H9 (cell line): Measurements from ENCODE around the gene IGF1R. TPM values are rescaled to one million over a fixed set of nuclear protein-coding genes. Genes with fewer than 3 reads are reported as not detected.
A peak's percentile ranks its signal among the peaks of the same experiment; 100 is the strongest.

Experiments
- DNase-seq: peaks from one replicate; pipeline ENCODE4 v3.0.0-alpha.2; 2017
- H2AFZ ChIP-seq: one replicate; pipeline ENCODE4 v1.6.1; 2013; ENCODE audit warnings: mild to moderate bottlenecking, low read length, control low read depth, moderate library complexity
- H2AK5ac ChIP-seq: 2 replicates; pipeline ENCODE4 v1.6.1; 2013; ENCODE audit warnings: low read length, control low read depth, mixed read lengths; ENCODE audit not compliant: insufficient read length
- H2BK120ac ChIP-seq: one replicate; pipeline ENCODE4 v1.6.1; 2013; ENCODE audit warnings: low read depth, mild to moderate bottlenecking, low read length, control low read depth, inconsistent platforms; ENCODE audit not compliant: poor library complexity, severe bottlenecking
- H2BK12ac ChIP-seq: 2 replicates; pipeline ENCODE4 v1.6.1; 2013; ENCODE audit warnings: low read length, control low read depth, mixed read lengths, low read depth; ENCODE audit not compliant: insufficient read length
- H2BK15ac ChIP-seq: 2 replicates; pipeline ENCODE4 v1.6.1; 2013; ENCODE audit warnings: low read depth, low read length, control low read depth
- H2BK20ac ChIP-seq: one replicate; pipeline ENCODE4 v1.6.1; 2013; ENCODE audit warnings: low read depth, mild to moderate bottlenecking, low read length, control low read depth, inconsistent platforms; ENCODE audit not compliant: poor library complexity, severe bottlenecking
- H2BK5ac ChIP-seq: 2 replicates; pipeline ENCODE4 v1.6.1; 2013; ENCODE audit warnings: low read length, control low read depth, mixed read lengths; ENCODE audit not compliant: insufficient read length
- H3K14ac ChIP-seq: 2 replicates; pipeline ENCODE4 v1.6.1; 2013; ENCODE audit warnings: low read length, control low read depth; ENCODE audit not compliant: insufficient read depth
- H3K18ac ChIP-seq: 2 replicates; pipeline ENCODE4 v1.6.1; 2013; ENCODE audit warnings: low read depth, mild to moderate bottlenecking, mixed read lengths, low read length, control low read depth; ENCODE audit not compliant: insufficient read length
- H3K23ac ChIP-seq: 2 replicates; pipeline ENCODE4 v1.6.1; 2013; ENCODE audit warnings: low read length, control low read depth, mixed read lengths, low read depth; ENCODE audit not compliant: insufficient read length
- H3K23me2 ChIP-seq: 2 replicates; pipeline ENCODE4 v1.6.1; 2013; ENCODE audit warnings: low read depth, mild to moderate bottlenecking, mixed read lengths, low read length, control low read depth; ENCODE audit not compliant: insufficient read length, poor library complexity, severe bottlenecking
- H3K27ac ChIP-seq: 2 replicates; pipeline ENCODE4 v1.5.1; 2013; ENCODE audit warnings: low read length, control low read depth, mixed read lengths, low read depth; ENCODE audit not compliant: insufficient read length
- H3K27me3 ChIP-seq: 2 replicates; pipeline ENCODE4 v1.6.1; 2013; ENCODE audit warnings: low read length, control low read depth, inconsistent platforms; ENCODE audit not compliant: insufficient read depth
- H3K4ac ChIP-seq: 2 replicates; pipeline ENCODE4 v1.6.1; 2013; ENCODE audit warnings: low read depth, mild to moderate bottlenecking, control low read depth, inconsistent platforms, low read length, moderate library complexity
- H3K4me1 ChIP-seq: 2 replicates; pipeline ENCODE4 v1.6.1; 2013; ENCODE audit warnings: low read length, control low read depth, inconsistent platforms; ENCODE audit not compliant: insufficient read depth
- H3K4me2 ChIP-seq: 2 replicates; pipeline ENCODE4 v1.6.1; 2013; ENCODE audit warnings: low read length, control low read depth, mixed read lengths; ENCODE audit not compliant: insufficient read length, insufficient read depth
- H3K56ac ChIP-seq: 2 replicates; pipeline ENCODE4 v1.6.1; 2013; ENCODE audit warnings: low read depth, mild to moderate bottlenecking, mixed read lengths, low read length, control low read depth; ENCODE audit not compliant: insufficient read length
- H3K79me1 ChIP-seq: 2 replicates; pipeline ENCODE4 v1.6.1; 2013; ENCODE audit warnings: low read depth, mild to moderate bottlenecking, moderate library complexity, low read length, control low read depth, inconsistent platforms; ENCODE audit not compliant: insufficient read depth, poor library complexity, severe bottlenecking
- H3K79me2 ChIP-seq: 2 replicates; pipeline ENCODE4 v1.6.1; 2013; ENCODE audit warnings: low read length, control low read depth, inconsistent platforms; ENCODE audit not compliant: insufficient read depth
- H3K9ac ChIP-seq: 2 replicates; pipeline ENCODE4 v1.6.1; 2013; ENCODE audit warnings: low read length, control low read depth, mixed read lengths; ENCODE audit not compliant: insufficient read length; ENCODE audit errors: extremely low read depth
- H3K9me3 ChIP-seq: one replicate; pipeline ENCODE4 v1.6.1; 2013; ENCODE audit warnings: low read depth, low read length, inconsistent platforms; ENCODE audit not compliant: control insufficient read depth
- H3T11ph ChIP-seq: one replicate; pipeline ENCODE4 v1.6.1; 2013; ENCODE audit warnings: mild to moderate bottlenecking, low read length, control low read depth, inconsistent platforms
- H4K20me1 ChIP-seq: one replicate; pipeline ENCODE4 v1.6.1; 2013; ENCODE audit not compliant: control insufficient read depth, insufficient read length, insufficient read depth
- H4K5ac ChIP-seq: 2 replicates; pipeline ENCODE4 v1.6.1; 2013; ENCODE audit warnings: low read depth, mild to moderate bottlenecking, mixed read lengths, low read length, control low read depth; ENCODE audit not compliant: insufficient read length
- H4K8ac ChIP-seq: replicated peaks from 2 replicates; pipeline ENCODE4 v1.6.1; 2013; ENCODE audit warnings: low read length, control low read depth, mixed read lengths, low read depth; ENCODE audit not compliant: insufficient read length
- H4K91ac ChIP-seq: 2 replicates; pipeline ENCODE4 v1.6.1; 2013; ENCODE audit warnings: low read depth, mild to moderate bottlenecking, moderate library complexity, mixed read lengths, low read length, control low read depth; ENCODE audit not compliant: insufficient read length
- H3K27ac Mint-ChIP-seq, 3 experiments: 2 replicates in 2 of 3; 3 replicates in 1 of 3; pipeline ENCODE4 v1.8.0; 2020 to 2021; ENCODE audit warnings: mixed read lengths in 3 of 3, mild to moderate bottlenecking in 1 of 3, moderate library complexity in 1 of 3
- H3K27me3 Mint-ChIP-seq: 2 replicates; pipeline ENCODE4 v1.8.0; 2021; ENCODE audit warnings: low read depth, mild to moderate bottlenecking, moderate library complexity, mixed read lengths
- H3K36me3 Mint-ChIP-seq, 3 experiments: 2 replicates in 2 of 3; 3 replicates in 1 of 3; pipeline ENCODE4 v1.8.0; 2020 to 2021; ENCODE audit warnings: low read depth in 3 of 3, mixed read lengths in 3 of 3; ENCODE audit not compliant: insufficient read depth in 1 of 3
- H3K4me1 Mint-ChIP-seq, 2 experiments: 2 replicates each; pipeline ENCODE4 v1.8.0; 2020; ENCODE audit warnings: mixed read lengths in 2 of 2
- H3K4me3 Mint-ChIP-seq, 2 experiments: 2 replicates in 1 of 2; 3 replicates in 1 of 2; pipeline ENCODE4 v1.8.0; 2020 to 2021; ENCODE audit warnings: mild to moderate bottlenecking in 2 of 2, mixed read lengths in 2 of 2, moderate library complexity in 1 of 2
- H3K9me3 Mint-ChIP-seq, 2 experiments: 2 replicates in 1 of 2; 3 replicates in 1 of 2; pipeline ENCODE4 v1.8.0; 2020; ENCODE audit warnings: mild to moderate bottlenecking in 2 of 2, mixed read lengths in 2 of 2, moderate library complexity in 1 of 2
- WGBS: extraction: QIAGEN DNeasy Blood & Tissue Kit; methylation state at CpG from one replicate; pipeline ENCODE4 v1.1.7; 2013; ENCODE audit warnings: missing lambda C conversion rate, low lambda C conversion rate, mixed read lengths; ENCODE audit not compliant: insufficient read length; ENCODE audit errors: extremely low coverage; 5-methylcytosine and 5-hydroxymethylcytosine counted together
- total RNA-seq: library from RNA; stranded (reverse); gene quantifications from 2 replicates; pipeline ENCODE4 v1.2.1, GENCODE V29; 2021
- TF ChIP-seq, protein P1 (sequence below): fragments of 200-600 bp; sonication (generic); conservative IDR thresholded peaks from 3 replicates; pipeline ENCODE4 v1.8.0; 2021; ENCODE audit warnings: antibody characterized with exemption, mild to moderate bottlenecking

IGF1R gene
- total RNA-seq, 1 experiment from 2014 or later: 70.0 TPM

DNA sequence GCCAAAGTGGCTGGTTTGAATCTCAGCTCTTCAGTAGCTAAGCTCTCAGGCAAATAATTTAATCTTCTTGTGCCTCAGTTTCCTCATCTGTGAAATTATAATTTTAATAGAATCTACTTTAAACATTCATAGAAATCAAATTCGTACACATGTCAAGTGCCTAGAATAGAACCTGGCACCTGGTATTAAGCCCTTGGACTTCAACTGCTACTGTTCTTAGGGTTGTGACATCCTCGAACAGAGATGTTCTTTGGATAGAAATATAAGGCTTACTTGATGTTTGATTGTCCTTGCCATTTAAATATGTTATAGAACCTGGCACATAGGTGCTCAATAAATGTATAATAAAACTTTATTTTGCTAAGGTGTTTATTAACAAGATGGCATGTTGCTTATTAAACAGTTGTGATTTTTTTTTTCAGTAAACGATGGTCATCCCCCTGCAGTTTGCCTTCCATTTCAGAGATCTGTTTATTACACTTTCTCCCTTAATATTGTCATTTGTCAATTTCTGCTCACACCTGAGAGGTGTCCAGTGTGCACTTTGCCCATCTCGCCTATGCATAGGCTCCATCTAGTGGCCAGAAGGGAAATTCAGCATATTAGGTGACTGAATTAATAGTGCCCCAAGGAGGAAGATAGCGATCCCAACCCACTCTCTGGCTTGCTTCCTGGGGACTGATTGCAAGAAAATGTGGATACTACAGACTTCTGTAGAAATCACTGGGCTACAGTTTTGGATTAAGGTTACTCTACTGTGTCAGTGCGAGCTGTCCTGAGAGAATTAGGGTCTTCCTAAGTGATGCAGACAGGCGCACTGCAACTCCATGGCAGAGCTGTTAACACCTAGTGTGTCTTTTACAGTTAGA, 10.7 kb downstream of the IGF1R start:
- DNase-seq: no peak
- 0 out of 7 replicates have a peak overlapping the region, but pooled peaks of 1 of the 3 experiments have one; percentile 49 for H3K27ac Mint-ChIP-seq
- no CpG with 5 or more reads among the region's 7 CpGs for WGBS
- H4K91ac ChIP-seq: no peak overlapping the region
- no peak overlapping the region for H3K4me3 Mint-ChIP-seq
- H3K36me3 Mint-ChIP-seq: peaks cover 0 to 4% (median 0%) of the 10 kb centered on the region in 3 experiments; a peak in 1 of 7 replicates
- no peak overlapping the region for H3K56ac ChIP-seq
- no peak overlapping the region for H3T11ph ChIP-seq
- H3K4me2 ChIP-seq: no peak overlapping the region
- no peak overlapping the region for H2BK12ac ChIP-seq
- no peak overlapping the region for H4K5ac ChIP-seq
- peaks cover 25% of the 10 kb centered on the region for H3K4me1 ChIP-seq
- no peak overlapping the region for H3K4ac ChIP-seq
- no peaks in the 10 kb centered on the region for H3K27me3 Mint-ChIP-seq
- no peaks in the 10 kb centered on the region for H3K9me3 ChIP-seq
- H3K79me1 ChIP-seq: peaks cover 8% of the 10 kb centered on the region
- H3K4me1 Mint-ChIP-seq: peaks cover 80 to 88% of the 10 kb centered on the region in 2 experiments
- no peaks in the 10 kb centered on the region for H3K23me2 ChIP-seq
- H3K9ac ChIP-seq: no peak overlapping the region
- no peak overlapping the region for H2AFZ ChIP-seq
- no peak overlapping the region for H2BK20ac ChIP-seq
- no peak overlapping the region for H2BK5ac ChIP-seq
- H3K18ac ChIP-seq: no peak overlapping the region
- H3K27ac ChIP-seq: no peak overlapping the region
- no peak overlapping the region for H2AK5ac ChIP-seq
- H2BK15ac ChIP-seq: no peak overlapping the region
- peaks cover 67% of the 10 kb centered on the region; the same call in 1 of the 2 replicates for H3K79me2 ChIP-seq
- no peak overlapping the region for H3K23ac ChIP-seq
- no peak overlapping the region for H3K14ac ChIP-seq
- H4K20me1 ChIP-seq: no peaks in the 10 kb centered on the region
- no peaks in the 10 kb centered on the region for H3K9me3 Mint-ChIP-seq
- no peak overlapping the region for H4K8ac ChIP-seq
- H2BK120ac ChIP-seq: no peak overlapping the region
- no peaks in the 10 kb centered on the region for H3K27me3 ChIP-seq
- TF ChIP-seq, protein P1, sequence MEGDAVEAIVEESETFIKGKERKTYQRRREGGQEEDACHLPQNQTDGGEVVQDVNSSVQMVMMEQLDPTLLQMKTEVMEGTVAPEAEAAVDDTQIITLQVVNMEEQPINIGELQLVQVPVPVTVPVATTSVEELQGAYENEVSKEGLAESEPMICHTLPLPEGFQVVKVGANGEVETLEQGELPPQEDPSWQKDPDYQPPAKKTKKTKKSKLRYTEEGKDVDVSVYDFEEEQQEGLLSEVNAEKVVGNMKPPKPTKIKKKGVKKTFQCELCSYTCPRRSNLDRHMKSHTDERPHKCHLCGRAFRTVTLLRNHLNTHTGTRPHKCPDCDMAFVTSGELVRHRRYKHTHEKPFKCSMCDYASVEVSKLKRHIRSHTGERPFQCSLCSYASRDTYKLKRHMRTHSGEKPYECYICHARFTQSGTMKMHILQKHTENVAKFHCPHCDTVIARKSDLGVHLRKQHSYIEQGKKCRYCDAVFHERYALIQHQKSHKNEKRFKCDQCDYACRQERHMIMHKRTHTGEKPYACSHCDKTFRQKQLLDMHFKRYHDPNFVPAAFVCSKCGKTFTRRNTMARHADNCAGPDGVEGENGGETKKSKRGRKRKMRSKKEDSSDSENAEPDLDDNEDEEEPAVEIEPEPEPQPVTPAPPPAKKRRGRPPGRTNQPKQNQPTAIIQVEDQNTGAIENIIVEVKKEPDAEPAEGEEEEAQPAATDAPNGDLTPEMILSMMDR: peak; percentile 86
